Smooth muscle cell of the pulmonary artery (primary cell): ENCODE data around the gene SYNPO. TPM values are rescaled to one million over a fixed set of nuclear protein-coding genes. Genes with fewer than 3 reads are reported as not detected.

Experiments used
- total RNA-seq: library from RNA; depleted of rRNA; stranded (reverse); fragments of >200 nt; gene quantifications from 2 replicates; pipeline ENCODE4 v1.2.3, GENCODE V29; 2014

The SYNPO gene, protein sequence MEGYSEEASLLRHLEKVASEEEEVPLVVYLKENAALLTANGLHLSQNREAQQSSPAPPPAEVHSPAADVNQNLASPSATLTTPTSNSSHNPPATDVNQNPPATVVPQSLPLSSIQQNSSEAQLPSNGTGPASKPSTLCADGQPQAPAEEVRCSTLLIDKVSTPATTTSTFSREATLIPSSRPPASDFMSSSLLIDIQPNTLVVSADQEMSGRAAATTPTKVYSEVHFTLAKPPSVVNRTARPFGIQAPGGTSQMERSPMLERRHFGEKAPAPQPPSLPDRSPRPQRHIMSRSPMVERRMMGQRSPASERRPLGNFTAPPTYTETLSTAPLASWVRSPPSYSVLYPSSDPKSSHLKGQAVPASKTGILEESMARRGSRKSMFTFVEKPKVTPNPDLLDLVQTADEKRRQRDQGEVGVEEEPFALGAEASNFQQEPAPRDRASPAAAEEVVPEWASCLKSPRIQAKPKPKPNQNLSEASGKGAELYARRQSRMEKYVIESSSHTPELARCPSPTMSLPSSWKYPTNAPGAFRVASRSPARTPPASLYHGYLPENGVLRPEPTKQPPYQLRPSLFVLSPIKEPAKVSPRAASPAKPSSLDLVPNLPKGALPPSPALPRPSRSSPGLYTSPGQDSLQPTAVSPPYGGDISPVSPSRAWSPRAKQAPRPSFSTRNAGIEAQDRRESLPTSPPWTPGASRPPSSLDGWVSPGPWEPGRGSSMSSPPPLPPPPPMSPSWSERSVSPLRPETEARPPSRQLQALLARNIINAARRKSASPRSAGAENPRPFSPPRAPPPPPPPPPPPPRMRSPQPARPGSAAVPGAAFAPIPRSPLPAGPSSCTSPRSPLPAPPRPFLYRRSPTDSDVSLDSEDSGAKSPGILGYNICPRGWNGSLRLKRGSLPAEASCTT
- total RNA-seq, result 62.4 and 94.2 TPM in 2 replicates

DNA sequence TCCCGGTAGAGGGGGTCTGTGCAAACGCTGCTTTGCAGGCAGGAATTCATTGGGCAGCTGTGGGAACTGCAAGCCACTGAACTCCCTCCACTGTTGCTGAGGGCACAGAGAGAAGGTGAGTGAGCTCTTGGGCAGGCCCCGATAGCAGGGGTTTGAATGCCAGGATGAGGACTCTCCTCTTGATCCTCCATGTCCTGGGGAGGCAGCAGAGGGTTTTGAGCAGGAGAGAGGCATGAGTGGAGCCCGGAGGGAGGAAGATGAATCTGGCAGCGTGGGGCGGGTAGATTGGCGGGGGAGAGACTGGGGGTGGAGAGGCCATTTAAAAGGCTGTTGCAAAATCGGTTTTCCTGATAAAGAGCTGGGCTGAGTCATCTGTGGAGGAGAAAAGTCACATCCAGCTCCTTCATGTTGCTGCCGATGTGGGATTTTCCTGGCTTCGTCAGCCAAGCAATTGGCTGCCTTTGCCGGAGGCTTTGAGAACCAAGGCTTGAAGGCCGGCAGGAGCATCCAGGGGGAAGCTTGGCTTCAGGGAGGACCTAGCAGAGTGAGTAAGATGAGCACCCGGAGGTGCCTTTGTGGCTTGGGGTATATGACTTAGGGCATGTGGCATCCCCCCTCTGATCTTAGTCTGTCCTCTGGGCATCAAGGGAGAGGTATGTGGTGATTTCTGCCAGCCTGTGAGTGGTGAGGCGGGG lies at the start of gene SYNPO:
Gene SYNPO (plus strand): TSS at position 350 of the 695 bp plus-strand sequence. CDS start 7,616 bp downstream, outside the sequence.

DNA sequence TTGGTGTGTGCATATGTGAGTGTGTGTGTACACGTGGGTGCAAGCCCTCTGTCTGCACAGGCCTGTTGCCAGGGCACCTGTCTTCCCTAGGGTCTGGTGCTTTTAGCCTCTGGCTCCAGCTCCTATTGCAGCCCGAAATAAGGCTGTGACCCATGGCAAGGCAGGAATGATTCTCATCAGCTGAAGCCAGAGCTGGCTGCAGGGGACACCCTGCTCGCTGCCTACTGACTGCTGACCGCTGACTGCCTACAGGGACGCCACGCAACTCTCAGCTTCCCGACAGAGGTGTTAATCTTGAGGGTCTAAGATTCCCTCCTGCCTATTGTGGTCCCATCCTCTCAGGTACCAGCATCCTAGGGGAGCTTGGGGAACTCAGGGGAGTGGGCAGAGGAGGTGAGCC lies 20.6 kb downstream of the SYNPO start, which contains the start of gene MYOZ3:
Gene MYOZ3 (plus strand): TSS at position 166 of the 400 bp plus-strand sequence. CDS start 1,691 bp downstream, outside the sequence.

DNA sequence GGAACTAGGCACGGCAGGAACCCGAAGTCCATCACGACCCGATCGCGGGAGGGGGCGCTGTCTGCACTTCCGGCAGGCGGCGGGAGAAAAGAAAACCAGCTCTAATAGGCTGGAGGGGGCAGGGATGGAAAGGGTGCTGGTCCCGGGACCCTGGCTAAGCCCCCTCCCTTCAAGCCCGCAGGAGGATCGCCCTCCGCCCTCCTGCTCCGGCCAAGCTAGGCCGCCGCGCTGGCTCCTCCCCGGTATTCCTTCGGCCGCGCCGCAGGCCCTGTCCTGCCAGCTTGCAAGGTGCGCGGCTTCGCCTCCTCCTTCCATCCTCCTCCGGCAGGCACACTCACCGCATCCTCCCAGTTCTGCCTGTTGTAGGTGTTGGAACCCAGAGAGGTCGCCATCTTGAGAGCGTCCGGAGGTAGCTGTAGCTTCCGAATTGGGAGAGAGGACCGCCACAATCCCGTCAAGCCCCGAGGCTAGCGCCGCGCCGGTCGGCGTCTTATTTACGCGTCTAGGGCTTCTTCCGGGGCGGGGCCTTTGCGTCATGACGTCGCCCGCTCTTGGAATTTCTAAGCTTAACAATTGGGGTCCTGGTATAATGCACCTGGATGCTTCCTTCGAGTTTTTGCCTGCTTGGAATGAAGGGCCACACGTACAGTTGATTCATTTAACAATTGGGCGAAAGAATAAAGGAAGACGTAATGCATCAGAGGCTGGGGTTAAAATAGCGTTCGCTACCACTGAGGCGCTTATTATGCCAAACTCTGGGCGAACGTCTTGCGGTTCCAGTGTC lies 60.3 kb downstream of the SYNPO start, which contains the start of gene RBM22:
Gene RBM22 (minus strand): TSS at position 469 of the 784 bp plus-strand sequence. CDS start 77 bp downstream, at position 392.

Other genes with a start within 250 kb of the SYNPO start
- gene CD74, start 227.8 kb upstream of the SYNPO start, total RNA-seq, result 1.3 and 3.9 TPM in 2 replicates
- 1,032 and 1,726 TPM in 2 replicates for gene RPS14, start 190.9 kb upstream of the SYNPO start, total RNA-seq
- 66.9 and 73.8 TPM in 2 replicates for gene NDST1, start 132.5 kb upstream of the SYNPO start, total RNA-seq
- gene MYOZ3, start 20.6 kb downstream of the SYNPO start, total RNA-seq, result 2.3 and 3.3 TPM in 2 replicates
- gene RBM22, start 60.4 kb downstream of the SYNPO start, total RNA-seq, result 17.5 and 17.6 TPM in 2 replicates
- 58.0 and 61.5 TPM in 2 replicates for gene DCTN4, start 118.4 kb downstream of the SYNPO start, total RNA-seq
- gene SMIM3, start 138.1 kb downstream of the SYNPO start, total RNA-seq, result 105 and 131 TPM in 2 replicates
- gene IRGM, start 205.9 kb downstream of the SYNPO start, total RNA-seq, result 0.13 TPM in 1 of 2 replicates, not detected in the other